ENCODE measurements around the gene KRABD2. TPM values are rescaled to one million over a fixed set of nuclear protein-coding genes. Genes with fewer than 3 reads are reported as not detected.

The KRABD2 gene

DNA sequence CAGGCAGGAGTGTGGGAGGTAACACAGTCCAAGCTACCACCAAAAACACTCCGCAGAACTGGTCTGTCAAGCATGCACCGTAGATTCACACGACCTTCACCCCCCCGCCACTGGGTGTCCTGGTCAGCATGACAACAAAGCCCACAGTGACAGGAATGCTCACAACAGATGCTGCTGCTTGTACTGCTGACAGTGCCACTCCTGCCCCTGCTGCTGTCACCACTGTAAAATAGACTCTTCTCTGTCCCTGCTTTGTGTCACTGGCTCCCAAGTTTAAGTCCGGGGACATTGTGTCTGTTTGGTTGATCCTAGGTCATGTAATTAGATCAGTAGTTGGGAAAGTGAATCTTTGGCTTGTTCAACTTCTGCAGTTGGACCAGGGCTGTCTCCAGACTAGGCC is 43.8 kb downstream of the KRABD2 start:
- in situ Hi-C loops (cut with HindIII; ENCODE audit: low sequenced_read_pairs): no loop called here
- DNase-seq (ENCODE audit: low spot score): no peak

DNA sequence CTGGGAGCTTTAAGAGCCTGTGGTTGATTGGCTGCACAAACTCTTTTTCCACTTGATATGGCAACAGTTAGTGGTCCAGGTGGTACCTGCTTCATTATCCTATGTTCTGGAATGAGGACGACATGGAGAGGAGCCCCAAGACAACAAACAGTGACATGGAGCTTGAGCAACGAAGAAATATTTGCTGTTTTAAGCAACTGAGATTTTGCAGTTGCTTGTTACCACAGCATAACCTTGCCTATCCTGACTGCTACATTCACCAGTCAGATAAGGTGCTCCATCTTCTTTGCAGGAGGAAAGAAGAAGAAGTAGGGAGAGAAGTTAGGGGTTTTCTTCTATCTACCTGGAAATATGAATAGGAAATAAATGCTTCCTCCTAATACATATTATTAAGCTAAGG is 44.4 kb downstream of the KRABD2 start:
- in situ Hi-C loops (cut with HindIII; ENCODE audit: low sequenced_read_pairs): no loop called here
- DNase-seq (ENCODE audit: low spot score): no peak

DNA sequence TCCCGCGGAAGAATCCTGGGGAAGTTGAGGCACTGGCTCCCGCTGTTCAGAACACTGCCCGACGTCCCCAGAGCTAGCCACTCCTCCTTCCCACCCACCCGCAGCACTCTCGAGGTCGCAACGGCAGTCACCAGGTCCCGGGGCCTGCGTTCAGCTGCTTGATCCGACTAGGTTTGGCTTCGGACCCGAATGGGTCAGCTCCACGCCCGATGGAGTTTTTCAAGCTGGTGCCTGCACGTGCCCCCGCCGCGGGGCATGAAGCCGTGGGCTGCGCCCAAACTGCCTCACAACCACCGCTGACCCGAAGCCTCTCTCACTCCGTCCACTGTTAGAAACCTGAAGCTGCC is 49.2 kb downstream of the KRABD2 start:
- in situ Hi-C loops (cut with HindIII; ENCODE audit: low sequenced_read_pairs): no loop called here
- no peak for DNase-seq (ENCODE audit: low spot score)

Other genes starting within 250 kb of the KRABD2 start
- 29.0 and 34.0 TPM in 2 replicates for gene PER1, start 224.3 kb downstream of the KRABD2 start, total RNA-seq (2014; rRNA removed; shearing (Covaris generic))
- gene VAMP2, start 213.8 kb downstream of the KRABD2 start, total RNA-seq (2014; rRNA removed; shearing (Covaris generic)): 1.0 and 1.4 TPM in 2 replicates
- 37.8 and 60.6 TPM in 2 replicates for gene TMEM107, start 200.3 kb downstream of the KRABD2 start, total RNA-seq (2014; rRNA removed; shearing (Covaris generic))
- 24.3 and 25.6 TPM in 2 replicates for gene BORCS6, start 186.5 kb downstream of the KRABD2 start, total RNA-seq (2014; rRNA removed; shearing (Covaris generic))
- gene AURKB, start 166.1 kb downstream of the KRABD2 start, total RNA-seq (2014; rRNA removed; shearing (Covaris generic)): 162 and 166 TPM in 2 replicates
- gene CTC1, start 128.6 kb downstream of the KRABD2 start, total RNA-seq (2014; rRNA removed; shearing (Covaris generic)): 15.0 and 22.9 TPM in 2 replicates
- 133 and 173 TPM in 2 replicates for gene PFAS, start 127.4 kb downstream of the KRABD2 start, total RNA-seq (2014; rRNA removed; shearing (Covaris generic))
- gene RANGRF, start 88.0 kb downstream of the KRABD2 start, total RNA-seq (2014; rRNA removed; shearing (Covaris generic)): 54.4 and 65.3 TPM in 2 replicates
- 0.68 and 1.7 TPM in 2 replicates for gene SLC25A35, start 81.3 kb downstream of the KRABD2 start, total RNA-seq (2014; rRNA removed; shearing (Covaris generic))
- gene ARHGEF15, start 66.5 kb downstream of the KRABD2 start, total RNA-seq (2014; rRNA removed; shearing (Covaris generic)): 4.6 and 5.6 TPM in 2 replicates
- not detected in 2 replicates for gene ODF4, start 36.9 kb downstream of the KRABD2 start, total RNA-seq (2014; rRNA removed; shearing (Covaris generic))
- 3,963 and 5,110 TPM in 2 replicates for gene RPL26, start 6.5 kb upstream of the KRABD2 start, total RNA-seq (2014; rRNA removed; shearing (Covaris generic))
- gene RNF222, start 21.1 kb upstream of the KRABD2 start, total RNA-seq (2014; rRNA removed; shearing (Covaris generic)): 0.03 TPM in 1 of 2 replicates, not detected in the other
- gene NDEL1, start 59.2 kb upstream of the KRABD2 start, total RNA-seq (2014; rRNA removed; shearing (Covaris generic)): 22.3 and 33.4 TPM in 2 replicates

All from G401 (cell line).